Liver (tissue), 9 donors: ENCODE data around the gene ZC3H12D. TPM values are rescaled to one million over a fixed set of nuclear protein-coding genes. Genes with fewer than 3 reads are reported as not detected.

Experiments
- DNase-seq: peaks from one replicate; pipeline ENCODE4 v3.0.0-alpha.2; 2017; ENCODE audit warnings: low spot score
- H3K27ac ChIP-seq, 2 donors: one replicate each; pipeline ENCODE4 v1.7.0; 2013; ENCODE audit warnings: inconsistent platforms in 2 of 2, low read length in 2 of 2, control low read depth in 1 of 2, low read depth in 1 of 2, mild to moderate bottlenecking in 1 of 2
- H3K27me3 ChIP-seq, 4 donors: one replicate each; pipeline versions ENCODE4 v1.6.1 to v1.7.0; 2013; ENCODE audit warnings: low read length in 3 of 4, inconsistent platforms in 1 of 4, mild to moderate bottlenecking in 1 of 4, moderate library complexity in 1 of 4; ENCODE audit not compliant: control insufficient read depth in 4 of 4, insufficient read depth in 4 of 4
- H3K36me3 ChIP-seq, 4 donors: one replicate each; pipeline versions ENCODE4 v1.6.1 to v1.7.0; 2013; ENCODE audit warnings: low read length in 3 of 4, mild to moderate bottlenecking in 3 of 4, low read depth in 1 of 4, moderate library complexity in 1 of 4; ENCODE audit not compliant: control insufficient read depth in 4 of 4, insufficient read depth in 3 of 4
- H3K4me1 ChIP-seq, 4 donors: one replicate each; pipeline versions ENCODE4 v1.6.1 to v1.7.0; 2013; ENCODE audit warnings: low read length in 3 of 4, mild to moderate bottlenecking in 3 of 4, moderate library complexity in 1 of 4; ENCODE audit not compliant: control insufficient read depth in 4 of 4, insufficient read depth in 4 of 4
- H3K4me3 ChIP-seq, 3 donors: one replicate each; pipeline versions ENCODE4 v1.6.1 to v1.7.0; 2013; ENCODE audit warnings: low read length in 3 of 3, control low read depth in 1 of 3, low read depth in 1 of 3, mild to moderate bottlenecking in 1 of 3
- H3K9ac ChIP-seq, 2 donors: one replicate each; pipeline ENCODE4 v1.7.0; 2013; ENCODE audit warnings: low read length in 2 of 2, mild to moderate bottlenecking in 2 of 2, moderate library complexity in 2 of 2, control low read depth in 1 of 2, low read depth in 1 of 2
- H3K9me3 ChIP-seq, 4 donors: one replicate each; pipeline versions ENCODE4 v1.6.1 to v1.7.0; 2013; ENCODE audit warnings: low read length in 3 of 4; ENCODE audit not compliant: control insufficient read depth in 4 of 4
- ATF3 ChIP-seq: IDR thresholded peaks from 2 replicates; pipeline ENCODE4 v1.6.1; 2016; ENCODE audit warnings: antibody characterized with exemption
- EGR1 ChIP-seq, 2 donors: IDR thresholded peaks; 2 replicates each; pipeline ENCODE4 v1.6.1; 2016 to 2018; ENCODE audit warnings: antibody characterized with exemption in 2 of 2, low read depth in 2 of 2
- FOXA2 ChIP-seq: IDR thresholded peaks from 2 replicates; pipeline ENCODE4 v1.6.1; 2016; ENCODE audit warnings: antibody characterized with exemption
- GABPA ChIP-seq, 2 donors: IDR thresholded peaks in 1 of 2; conservative IDR thresholded peaks in 1 of 2; 2 replicates each; pipeline ENCODE4 v1.6.1; 2016; ENCODE audit warnings: antibody characterized with exemption in 2 of 2, mild to moderate bottlenecking in 1 of 2, moderate library complexity in 1 of 2
- HNF4G ChIP-seq: IDR thresholded peaks from 2 replicates; pipeline ENCODE4 v1.6.1; 2016; ENCODE audit warnings: antibody characterized with exemption
- JUND ChIP-seq, 2 donors: IDR thresholded peaks; 2 replicates each; pipeline ENCODE4 v1.6.1; 2016; ENCODE audit warnings: antibody characterized with exemption in 2 of 2
- NR2F2 ChIP-seq: IDR thresholded peaks from 2 replicates; pipeline ENCODE4 v1.6.1; 2016; ENCODE audit warnings: antibody characterized with exemption
- RAD21 ChIP-seq, 2 donors: IDR thresholded peaks; 2 replicates each; pipeline ENCODE4 v1.6.1; 2016; ENCODE audit warnings: antibody characterized with exemption in 2 of 2, mild to moderate bottlenecking in 2 of 2
- RXRA ChIP-seq, 2 donors: IDR thresholded peaks; 2 replicates each; pipeline ENCODE4 v1.6.1; 2017 to 2018; ENCODE audit warnings: antibody characterized with exemption in 2 of 2, mild to moderate bottlenecking in 1 of 2
- SP1 ChIP-seq: IDR thresholded peaks from 2 replicates; pipeline ENCODE4 v1.6.1; 2018; ENCODE audit warnings: antibody characterized with exemption, mild to moderate bottlenecking
- TAF1 ChIP-seq: conservative IDR thresholded peaks from 2 replicates; pipeline ENCODE4 v1.6.1; 2016; ENCODE audit warnings: antibody characterized with exemption, mild to moderate bottlenecking
- ZBTB33 ChIP-seq: IDR thresholded peaks from 2 replicates; pipeline ENCODE4 v1.6.1; 2016; ENCODE audit warnings: antibody characterized with exemption
- WGBS: extraction: QIAGEN DNeasy Blood & Tissue Kit; methylation state at CpG from one replicate; pipeline ENCODE4 v1.1.7; 2013; 5-methylcytosine and 5-hydroxymethylcytosine counted together
- polyA plus RNA-seq, 2 donors: library from polyadenylated mRNA; stranded (reverse) in 1 of 2; unstranded in 1 of 2; fragments of 200-250 nt in 1 of 2; fragments of >200 nt in 1 of 2; fragmentation: Nextera tagmentation in 1 of 2; extraction: Ambion mirVana in 1 of 2; gene quantifications; one replicate each; pipeline versions ENCODE4 v1.2.1 to v1.2.3, GENCODE V29; 2013 to 2015
- total RNA-seq, 2 donors: library from RNA; depleted of rRNA; stranded (reverse); fragments of >200 nt; gene quantifications; one replicate each; pipeline ENCODE4 v1.2.3, GENCODE V29; 2014
- TF ChIP-seq, protein P1 (sequence below): IDR thresholded peaks from 2 replicates; pipeline ENCODE4 v1.6.1; 2016; ENCODE audit warnings: antibody characterized with exemption, mild to moderate bottlenecking
- TF ChIP-seq, protein P2 (sequence below): fragments of 150-350 bp; IDR thresholded peaks from 2 replicates; pipeline ENCODE4 v1.5.1; 2017; ENCODE audit warnings: improper control_type of control experiment, low read depth, low read length; ENCODE audit not compliant: missing input control
- TF ChIP-seq, protein P3 (sequence below): IDR thresholded peaks from 2 replicates; pipeline ENCODE4 v1.6.1; 2016; ENCODE audit warnings: antibody characterized with exemption
- donor health status: healthy.
- donor health status: healthy.
- donor health status: healthy.
- donor health status: healthy.
- donor health status: healthy.

ZC3H12D gene
- total and polyA plus RNA-seq, 4 donors: 0.07 to 1.4 (median 0.84) TPM

GRCh38 chr6:149431905-149432775 lies 52.7 kb downstream of the ZC3H12D start:
- H3K9ac ChIP-seq: no peak overlapping the region
- 29% methylated on average over 19 of the region's 19 CpGs for WGBS

More at GRCh38 chr6:149431905-149432775, 52.7 kb downstream of the ZC3H12D start:
- TF ChIP-seq, protein P1, sequence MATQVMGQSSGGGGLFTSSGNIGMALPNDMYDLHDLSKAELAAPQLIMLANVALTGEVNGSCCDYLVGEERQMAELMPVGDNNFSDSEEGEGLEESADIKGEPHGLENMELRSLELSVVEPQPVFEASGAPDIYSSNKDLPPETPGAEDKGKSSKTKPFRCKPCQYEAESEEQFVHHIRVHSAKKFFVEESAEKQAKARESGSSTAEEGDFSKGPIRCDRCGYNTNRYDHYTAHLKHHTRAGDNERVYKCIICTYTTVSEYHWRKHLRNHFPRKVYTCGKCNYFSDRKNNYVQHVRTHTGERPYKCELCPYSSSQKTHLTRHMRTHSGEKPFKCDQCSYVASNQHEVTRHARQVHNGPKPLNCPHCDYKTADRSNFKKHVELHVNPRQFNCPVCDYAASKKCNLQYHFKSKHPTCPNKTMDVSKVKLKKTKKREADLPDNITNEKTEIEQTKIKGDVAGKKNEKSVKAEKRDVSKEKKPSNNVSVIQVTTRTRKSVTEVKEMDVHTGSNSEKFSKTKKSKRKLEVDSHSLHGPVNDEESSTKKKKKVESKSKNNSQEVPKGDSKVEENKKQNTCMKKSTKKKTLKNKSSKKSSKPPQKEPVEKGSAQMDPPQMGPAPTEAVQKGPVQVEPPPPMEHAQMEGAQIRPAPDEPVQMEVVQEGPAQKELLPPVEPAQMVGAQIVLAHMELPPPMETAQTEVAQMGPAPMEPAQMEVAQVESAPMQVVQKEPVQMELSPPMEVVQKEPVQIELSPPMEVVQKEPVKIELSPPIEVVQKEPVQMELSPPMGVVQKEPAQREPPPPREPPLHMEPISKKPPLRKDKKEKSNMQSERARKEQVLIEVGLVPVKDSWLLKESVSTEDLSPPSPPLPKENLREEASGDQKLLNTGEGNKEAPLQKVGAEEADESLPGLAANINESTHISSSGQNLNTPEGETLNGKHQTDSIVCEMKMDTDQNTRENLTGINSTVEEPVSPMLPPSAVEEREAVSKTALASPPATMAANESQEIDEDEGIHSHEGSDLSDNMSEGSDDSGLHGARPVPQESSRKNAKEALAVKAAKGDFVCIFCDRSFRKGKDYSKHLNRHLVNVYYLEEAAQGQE: no peak
- no peak for TF ChIP-seq HNF4G
- no peak for TF ChIP-seq TAF1
- no peak for TF ChIP-seq ZBTB33
- no peak for TF ChIP-seq EGR1 (IDR thresholded peaks at IDR 0.05; ENCODE audit: low read depth in 2 of 2)
- TF ChIP-seq, protein P2, sequence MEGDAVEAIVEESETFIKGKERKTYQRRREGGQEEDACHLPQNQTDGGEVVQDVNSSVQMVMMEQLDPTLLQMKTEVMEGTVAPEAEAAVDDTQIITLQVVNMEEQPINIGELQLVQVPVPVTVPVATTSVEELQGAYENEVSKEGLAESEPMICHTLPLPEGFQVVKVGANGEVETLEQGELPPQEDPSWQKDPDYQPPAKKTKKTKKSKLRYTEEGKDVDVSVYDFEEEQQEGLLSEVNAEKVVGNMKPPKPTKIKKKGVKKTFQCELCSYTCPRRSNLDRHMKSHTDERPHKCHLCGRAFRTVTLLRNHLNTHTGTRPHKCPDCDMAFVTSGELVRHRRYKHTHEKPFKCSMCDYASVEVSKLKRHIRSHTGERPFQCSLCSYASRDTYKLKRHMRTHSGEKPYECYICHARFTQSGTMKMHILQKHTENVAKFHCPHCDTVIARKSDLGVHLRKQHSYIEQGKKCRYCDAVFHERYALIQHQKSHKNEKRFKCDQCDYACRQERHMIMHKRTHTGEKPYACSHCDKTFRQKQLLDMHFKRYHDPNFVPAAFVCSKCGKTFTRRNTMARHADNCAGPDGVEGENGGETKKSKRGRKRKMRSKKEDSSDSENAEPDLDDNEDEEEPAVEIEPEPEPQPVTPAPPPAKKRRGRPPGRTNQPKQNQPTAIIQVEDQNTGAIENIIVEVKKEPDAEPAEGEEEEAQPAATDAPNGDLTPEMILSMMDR: peak; percentile 96
- no peak for TF ChIP-seq GABPA (IDR thresholded peaks at IDR 0.05 in 1 of 2, conservative IDR thresholded peaks at IDR 0.05 in 1 of 2)
- no peak for TF ChIP-seq JUND (IDR thresholded peaks at IDR 0.05)
- TF ChIP-seq, protein P3, sequence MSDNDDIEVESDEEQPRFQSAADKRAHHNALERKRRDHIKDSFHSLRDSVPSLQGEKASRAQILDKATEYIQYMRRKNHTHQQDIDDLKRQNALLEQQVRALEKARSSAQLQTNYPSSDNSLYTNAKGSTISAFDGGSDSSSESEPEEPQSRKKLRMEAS: no peak
- peak; percentile 100 for TF ChIP-seq RAD21 (IDR thresholded peaks at IDR 0.05)
- no peak for TF ChIP-seq SP1
- TF ChIP-seq FOXA2: no peak
- TF ChIP-seq RXRA (IDR thresholded peaks at IDR 0.05): peak; percentile 29 to 51
- no peak for TF ChIP-seq ATF3
- peak; percentile 76 for TF ChIP-seq NR2F2
- peak; percentile 91 for DNase-seq
- Histone ChIP-seq H3K4me1 (peaks cover 0 to 7% (median under 1%) of the 10 kb centered on the region in 4 donors), H3K27me3 (no peaks in the 10 kb centered on the region), H3K9me3 (no peaks in the 10 kb centered on the region), H3K4me3 (no peak overlapping the region), H3K27ac (no peak overlapping the region), H3K36me3 (no peaks in the 10 kb centered on the region)
